NCI-H146 treated with DMSO at 0.1 percent for 48 hours (cell line): ENCODE results near the gene PLEKHD1.

Experiments
- DNase-seq: peaks from one replicate; lab custom pipeline; 2025; ENCODE audit not compliant: unreplicated experiment; lab: John Stamatoyannopoulos, UW

PLEKHD1 gene

GRCh38 chr14:69518289-69519101 lies 34.0 kb downstream of the PLEKHD1 start:
- DNase-seq = no peak

GRCh38 chr14:69519204-69520100 lies 34.9 kb downstream of the PLEKHD1 start:
- no peak for DNase-seq

- DNase-seq = no peak
These were observed 37.5 kb downstream of the PLEKHD1 start for GRCh38 chr14:69522026-69522425.

GRCh38 chr14:69525896-69526295 lies 41.4 kb downstream of the PLEKHD1 start:
- no peak for DNase-seq

GRCh38 chr14:69527635-69528034 lies 43.1 kb downstream of the PLEKHD1 start:
- no peak for DNase-seq

GRCh38 chr14:69528143-69528542 lies 43.6 kb downstream of the PLEKHD1 start:
- no peak for DNase-seq

- DNase-seq = no peak
These were observed 44.4 kb downstream of the PLEKHD1 start for GRCh38 chr14:69528930-69529329.

- no peak for DNase-seq
These were observed 45.0 kb downstream of the PLEKHD1 start for GRCh38 chr14:69529563-69529962.

GRCh38 chr14:69530095-69530494 lies 45.6 kb downstream of the PLEKHD1 start:
- no peak for DNase-seq

GRCh38 chr14:69531135-69531534 lies 46.6 kb downstream of the PLEKHD1 start:
- DNase-seq = peak; percentile 72

- no peak for DNase-seq
These were observed 48.2 kb downstream of the PLEKHD1 start for GRCh38 chr14:69532561-69533340.

- peak; percentile 31 for DNase-seq
These were observed 50.8 kb downstream of the PLEKHD1 start for GRCh38 chr14:69535230-69535848.

GRCh38 chr14:69536971-69537370 lies 52.4 kb downstream of the PLEKHD1 start:
- DNase-seq = no peak

- no peak for DNase-seq
These were observed 53.4 kb downstream of the PLEKHD1 start for GRCh38 chr14:69537900-69538299.

- DNase-seq = no peak
These were observed 54.2 kb downstream of the PLEKHD1 start for GRCh38 chr14:69538766-69539165.

GRCh38 chr14:69539631-69540410 lies 55.3 kb downstream of the PLEKHD1 start:
- DNase-seq = no peak

GRCh38 chr14:69540654-69541335 lies 56.3 kb downstream of the PLEKHD1 start:
- DNase-seq = no peak

- no peak for DNase-seq
These were observed 57.8 kb downstream of the PLEKHD1 start for GRCh38 chr14:69542311-69542710.

- no peak for DNase-seq
These were observed 59.0 kb downstream of the PLEKHD1 start for GRCh38 chr14:69543341-69544115.
